Measurements from ENCODE around the gene IGSF3. TPM values are rescaled to one million over a fixed set of nuclear protein-coding genes. Genes with fewer than 3 reads are reported as not detected.

The IGSF3 gene
- total and polyA plus RNA-seq, 10 of the 15 experiments (the other 5 are each of a cell fraction or from before 2014, with no cell fraction given), result 1.4 to 18.0 (median 9.6) TPM

- Histone ChIP-seq H2AFZ (ENCODE audit: control insufficient read depth, low read depth, low read length) (no peak overlapping the region), H3K36me3 (ENCODE audit: control insufficient read depth in 2 of 2, insufficient read depth in 2 of 2, low read length in 1 of 2) (peaks cover 9 to 32% of the 10 kb centered on the region in 2 experiments), H3K4me2 (ENCODE audit: control insufficient read depth, insufficient read depth) (no peak overlapping the region), H3K27me3 (replicated peaks in 1 of 2; ENCODE audit: control insufficient read depth in 2 of 2, insufficient read depth in 2 of 2, low read length in 1 of 2) (no peaks in the 10 kb centered on the region), H3K27ac (ENCODE audit: control insufficient read depth, insufficient read depth) (no peak overlapping the region), H3K9me3 (replicated peaks; ENCODE audit: control insufficient read depth, insufficient read depth, low read length) (no peaks in the 10 kb centered on the region; the same call in 1 of the 3 replicates), H4K20me1 (ENCODE audit: control insufficient read depth, insufficient read depth) (no peaks in the 10 kb centered on the region), H3K79me2 (ENCODE audit: control insufficient read depth, insufficient read depth, low read length) (peaks cover 3% of the 10 kb centered on the region), H3K4me1 (ENCODE audit: control insufficient read depth, insufficient read depth, low read length) (no peaks in the 10 kb centered on the region), H3K9ac (ENCODE audit: control insufficient read depth, insufficient read depth, low read length) (no peak overlapping the region), H3K4me3 (no peak overlapping the region)
- ATAC-seq (no peak), DNase-seq (ENCODE audit: low read depth, low spot score) (no peak), FAIRE-seq (peak; percentile 52)
- in situ Hi-C loops (cut with MboI), result no loop called here
- ChIA-PET POLR2A (no interaction called here), CTCF (no interaction called here), SMC1A (ENCODE audit: uncharacterized antibody, unreplicated experiment) (interaction anchor here (1.0 kb wide), 1 partner anchor 509 kb away, joined by 3 read pairs; no protein-coding TSS in a partner anchor), RAD21 (ENCODE audit: unreplicated experiment) (no interaction called here)
- WGBS (ENCODE audit: insufficient coverage, insufficient replicate concordance, low lambda C conversion rate, missing lambda C conversion rate), result 100% methylated on average over 1 of the region's 1 CpG
- TSS peak; percentile 5 for BruUV-seq (replicated peaks)
- 0 out of 2 replicates have a peak, but pooled peaks have one; percentile 26 for TF ChIP-seq POLR2AphosphoS2 (IDR thresholded peaks at IDR 0.05; ENCODE audit: low read depth, low read length)
- 0 out of 2 replicates have a peak, but pooled peaks have one; percentile 16 for TF ChIP-seq MTA3 (IDR thresholded peaks at IDR 0.05; ENCODE audit: borderline replicate concordance, low read length)
- peak; percentile 41 for TF ChIP-seq BCL3 (IDR thresholded peaks at IDR 0.05; ENCODE audit: borderline replicate concordance, insufficient read depth, low read depth, low read length, poor library complexity, severe bottlenecking)
- no peak for TF ChIP-seq RCOR1 (conservative IDR thresholded peaks at IDR 0.05; ENCODE audit: low read depth, low read length)
- intact Hi-C loops (cut with micrococcal nuclease; ENCODE audit: unreplicated experiment), result no loop called here
These were observed 139.0 kb downstream of the IGSF3 start for GRCh38 chr1:116528329-116529083.
